HepG2 (cell line): ENCODE results near the gene FGF21. TPM values are rescaled to one million over a fixed set of nuclear protein-coding genes. Genes with fewer than 3 reads are reported as not detected.

Source experiments
- EEA1 ChIP-seq: sonication (generic); formaldehyde crosslinking; IDR thresholded peaks from 2 replicates; pipeline ENCODE4 v1.5.1; 2020; ENCODE audit warnings: mild to moderate bottlenecking, missing genetic modification reagents, borderline replicate concordance
- HNRNPL ChIP-seq: fragments of 200-400 bp; formaldehyde crosslinking; IDR thresholded peaks from 2 replicates; pipeline ENCODE4 v1.6.1; 2017; ENCODE audit warnings: mild to moderate bottlenecking, low read depth, low read length
- KAT7 ChIP-seq: IDR thresholded peaks from 2 replicates; pipeline ENCODE4 v1.6.1; 2018; ENCODE audit warnings: borderline replicate concordance, missing compliant biosample characterization
- LBX2 ChIP-seq: sonication (generic); formaldehyde crosslinking; IDR thresholded peaks from 2 replicates; pipeline ENCODE4 v1.5.0; 2020; ENCODE audit warnings: missing genetic modification reagents, mild to moderate bottlenecking, borderline replicate concordance
- MYC ChIP-seq: sonication (generic); formaldehyde crosslinking; IDR thresholded peaks from 2 replicates; pipeline ENCODE4 v1.9.0; 2021; ENCODE audit warnings: missing genetic modification reagents, borderline replicate concordance
- PLRG1 ChIP-seq: fragments of 450-650 bp; conservative IDR thresholded peaks from 2 replicates; pipeline ENCODE4 v1.6.1; 2016
- RARG ChIP-seq: sonication (generic); formaldehyde crosslinking; IDR thresholded peaks from 2 replicates; pipeline ENCODE4 v1.4.0; 2020; ENCODE audit warnings: low read depth, mild to moderate bottlenecking, missing genetic modification reagents
- RCOR2 ChIP-seq: IDR thresholded peaks from 2 replicates; pipeline ENCODE4 v1.6.1; 2016; ENCODE audit warnings: missing biosample characterization, missing genetic modification reagents
- SOX6 ChIP-seq, 2 experiments: fragments of 450-650 bp in 1 of 2; sonication (generic) in 1 of 2; formaldehyde crosslinking in 1 of 2; IDR thresholded peaks; 2 replicates each; pipeline versions ENCODE4 v1.4.0 to v1.6.1; 2017 to 2020; ENCODE audit warnings: antibody characterized with exemption in 1 of 2, mild to moderate bottlenecking in 1 of 2, missing genetic modification reagents in 1 of 2
- TARDBP ChIP-seq: sonication (generic); formaldehyde crosslinking; IDR thresholded peaks from 2 replicates; pipeline ENCODE4 v1.8.0; 2022; ENCODE audit warnings: mild to moderate bottlenecking, missing genetic modification reagents
- THAP11 ChIP-seq: IDR thresholded peaks from 2 replicates; pipeline ENCODE4 v1.6.1; 2016; ENCODE audit warnings: missing biosample characterization, missing genetic modification reagents
- WIZ ChIP-seq: sonication (generic); formaldehyde crosslinking; IDR thresholded peaks from 2 replicates; pipeline ENCODE4 v1.5.1; 2020; ENCODE audit warnings: mild to moderate bottlenecking, missing genetic modification reagents
- ZBTB7A ChIP-seq: sonication (generic); formaldehyde crosslinking; IDR thresholded peaks from 2 replicates; pipeline ENCODE4 v1.8.0; 2022; ENCODE audit warnings: mild to moderate bottlenecking, missing genetic modification reagents
- ZNF362 ChIP-seq: sonication (generic); formaldehyde crosslinking; IDR thresholded peaks from 2 replicates; pipeline ENCODE4 v1.4.0; 2020; ENCODE audit warnings: missing genetic modification reagents, mild to moderate bottlenecking, borderline replicate concordance
- ZNF501 ChIP-seq: sonication (generic); formaldehyde crosslinking; IDR thresholded peaks from 2 replicates; pipeline ENCODE4 v1.5.1; 2020; ENCODE audit warnings: mild to moderate bottlenecking, moderate library complexity, missing genetic modification reagents
- ZNF703 ChIP-seq: sonication (generic); formaldehyde crosslinking; IDR thresholded peaks from 2 replicates; pipeline ENCODE4 v1.5.1; 2020; ENCODE audit warnings: missing genetic modification reagents, mild to moderate bottlenecking, moderate library complexity, borderline replicate concordance
- polyA plus RNA-seq, 8 experiments: library from polyadenylated mRNA; depleted of rRNA in 3 of 8; stranded (reverse) in 7 of 8; unstranded in 1 of 8; fragments of >200 nt; fragmentation: Illumina TruSeq in 4 of 8; extraction: Trizol in 4 of 8; gene quantifications; 2 replicates each; pipeline versions ENCODE4 v1.2.1 to v1.2.3, GENCODE V29; 2011 to 2016; ENCODE audit warnings: low read depth in 4 of 8, missing spikeins in 1 of 8, mixed read lengths in 1 of 8; ENCODE audit not compliant: insufficient read depth in 1 of 8
- total RNA-seq, 5 experiments: library from RNA; depleted of rRNA; stranded (reverse); fragments of >200 nt; fragmentation: Illumina TruSeq; extraction: Trizol; gene quantifications; 2 replicates each; pipeline ENCODE4 v1.2.3, GENCODE V29; 2016; ENCODE audit warnings: low read depth in 1 of 5
- TF ChIP-seq, protein P1 (sequence below): sonication (generic); formaldehyde crosslinking; IDR thresholded peaks from 2 replicates; pipeline ENCODE4 v1.5.1; 2020; ENCODE audit warnings: mild to moderate bottlenecking, missing genetic modification reagents
- TF ChIP-seq, protein P2 (sequence below): sonication (generic); formaldehyde crosslinking; IDR thresholded peaks from 2 replicates; pipeline ENCODE4 v1.9.0; 2021; ENCODE audit warnings: mild to moderate bottlenecking, missing genetic modification reagents

FGF21 gene
- total and polyA plus RNA-seq, 2 of the 13 experiments (the other 11 are each of a cell fraction or from before 2014, with no cell fraction given) = 0.17 TPM; not detected in 1

DNA sequence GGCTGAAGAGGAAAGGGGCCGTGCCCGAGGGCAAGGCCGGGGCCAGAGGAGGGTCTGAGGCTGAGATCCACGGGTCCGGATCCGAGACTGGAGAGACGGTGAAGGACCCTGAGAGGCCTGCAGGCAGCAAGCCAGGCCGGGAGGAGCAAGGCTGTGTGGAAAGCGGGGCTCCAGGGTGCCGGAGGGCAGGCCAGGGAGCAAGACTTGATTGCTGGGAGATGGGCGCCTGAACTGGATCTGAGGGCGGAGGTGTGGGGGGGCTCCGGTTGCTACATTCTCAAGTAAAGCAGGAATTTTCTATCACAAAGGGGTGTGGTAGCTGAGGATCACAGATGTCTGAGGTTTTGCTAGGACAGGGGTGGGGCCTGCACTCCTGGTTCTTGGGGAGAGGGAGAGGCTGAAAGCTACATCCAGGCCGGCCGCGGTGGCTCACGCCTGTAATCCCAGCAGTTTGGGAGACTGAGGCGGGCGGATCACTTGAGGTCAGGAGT is 39.6 kb upstream of the FGF21 start (continued):
- TF ChIP-seq TARDBP (CRISPR knock-in tag) (0 out of 2 replicates have a peak, but pooled peaks have one; percentile 29), HNRNPL (no peak), WIZ (CRISPR knock-in tag) (peak; percentile 37; the same call in 1 of the 2 replicates), ZNF362 (CRISPR knock-in tag) (0 out of 2 replicates have a peak, but pooled peaks have one; percentile 21), ZNF501 (CRISPR knock-in tag) (no peak), LBX2 (no peak), RARG (CRISPR knock-in tag) (no peak), MYC (CRISPR knock-in tag) (peak; percentile 21; the same call in 1 of the 2 replicates), ZBTB7A (CRISPR knock-in tag) (0 out of 2 replicates have a peak, but pooled peaks have one; percentile 18), SOX6 (IDR thresholded peaks at IDR 0.05) (no peak), SOX6 (CRISPR knock-in tag; IDR thresholded peaks at IDR 0.05) (no peak), EEA1 (CRISPR knock-in tag) (0 out of 2 replicates have a peak, but pooled peaks have one; percentile 24), PLRG1 (no peak), RCOR2 (CRISPR knock-in tag) (no peak), THAP11 (CRISPR knock-in tag) (peak; percentile 14; the same call in 1 of the 2 replicates), ZNF703 (CRISPR knock-in tag) (no peak), KAT7 (CRISPR knock-in tag) (no peak)
- TF ChIP-seq, protein P1, sequence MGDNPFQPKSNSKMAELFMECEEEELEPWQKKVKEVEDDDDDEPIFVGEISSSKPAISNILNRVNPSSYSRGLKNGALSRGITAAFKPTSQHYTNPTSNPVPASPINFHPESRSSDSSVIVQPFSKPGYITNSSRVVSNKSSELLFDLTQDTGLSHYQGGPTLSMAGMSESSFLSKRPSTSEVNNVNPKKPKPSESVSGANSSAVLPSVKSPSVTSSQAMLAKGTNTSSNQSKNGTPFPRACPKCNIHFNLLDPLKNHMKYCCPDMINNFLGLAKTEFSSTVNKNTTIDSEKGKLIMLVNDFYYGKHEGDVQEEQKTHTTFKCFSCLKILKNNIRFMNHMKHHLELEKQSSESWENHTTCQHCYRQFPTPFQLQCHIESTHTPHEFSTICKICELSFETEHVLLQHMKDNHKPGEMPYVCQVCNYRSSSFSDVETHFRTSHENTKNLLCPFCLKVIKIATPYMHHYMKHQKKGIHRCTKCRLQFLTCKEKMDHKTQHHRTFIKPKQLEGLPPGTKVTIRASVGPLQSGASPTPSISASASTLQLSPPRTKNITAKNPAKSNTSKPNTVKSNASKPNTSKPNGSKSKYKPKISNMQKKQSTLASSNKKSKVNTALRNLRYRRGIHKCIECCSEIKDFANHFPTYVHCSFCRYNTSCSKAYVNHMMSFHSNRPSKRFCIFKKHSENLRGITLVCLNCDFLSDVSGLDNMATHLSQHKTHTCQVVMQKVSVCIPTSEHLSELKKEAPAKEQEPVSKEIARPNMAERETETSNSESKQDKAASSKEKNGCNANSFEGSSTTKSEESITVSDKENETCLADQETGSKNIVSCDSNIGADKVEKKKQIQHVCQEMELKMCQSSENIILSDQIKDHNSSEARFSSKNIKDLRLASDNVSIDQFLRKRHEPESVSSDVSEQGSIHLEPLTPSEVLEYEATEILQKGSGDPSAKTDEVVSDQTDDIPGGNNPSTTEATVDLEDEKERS (CRISPR knock-in tag) = no peak
- TF ChIP-seq, protein P2, sequence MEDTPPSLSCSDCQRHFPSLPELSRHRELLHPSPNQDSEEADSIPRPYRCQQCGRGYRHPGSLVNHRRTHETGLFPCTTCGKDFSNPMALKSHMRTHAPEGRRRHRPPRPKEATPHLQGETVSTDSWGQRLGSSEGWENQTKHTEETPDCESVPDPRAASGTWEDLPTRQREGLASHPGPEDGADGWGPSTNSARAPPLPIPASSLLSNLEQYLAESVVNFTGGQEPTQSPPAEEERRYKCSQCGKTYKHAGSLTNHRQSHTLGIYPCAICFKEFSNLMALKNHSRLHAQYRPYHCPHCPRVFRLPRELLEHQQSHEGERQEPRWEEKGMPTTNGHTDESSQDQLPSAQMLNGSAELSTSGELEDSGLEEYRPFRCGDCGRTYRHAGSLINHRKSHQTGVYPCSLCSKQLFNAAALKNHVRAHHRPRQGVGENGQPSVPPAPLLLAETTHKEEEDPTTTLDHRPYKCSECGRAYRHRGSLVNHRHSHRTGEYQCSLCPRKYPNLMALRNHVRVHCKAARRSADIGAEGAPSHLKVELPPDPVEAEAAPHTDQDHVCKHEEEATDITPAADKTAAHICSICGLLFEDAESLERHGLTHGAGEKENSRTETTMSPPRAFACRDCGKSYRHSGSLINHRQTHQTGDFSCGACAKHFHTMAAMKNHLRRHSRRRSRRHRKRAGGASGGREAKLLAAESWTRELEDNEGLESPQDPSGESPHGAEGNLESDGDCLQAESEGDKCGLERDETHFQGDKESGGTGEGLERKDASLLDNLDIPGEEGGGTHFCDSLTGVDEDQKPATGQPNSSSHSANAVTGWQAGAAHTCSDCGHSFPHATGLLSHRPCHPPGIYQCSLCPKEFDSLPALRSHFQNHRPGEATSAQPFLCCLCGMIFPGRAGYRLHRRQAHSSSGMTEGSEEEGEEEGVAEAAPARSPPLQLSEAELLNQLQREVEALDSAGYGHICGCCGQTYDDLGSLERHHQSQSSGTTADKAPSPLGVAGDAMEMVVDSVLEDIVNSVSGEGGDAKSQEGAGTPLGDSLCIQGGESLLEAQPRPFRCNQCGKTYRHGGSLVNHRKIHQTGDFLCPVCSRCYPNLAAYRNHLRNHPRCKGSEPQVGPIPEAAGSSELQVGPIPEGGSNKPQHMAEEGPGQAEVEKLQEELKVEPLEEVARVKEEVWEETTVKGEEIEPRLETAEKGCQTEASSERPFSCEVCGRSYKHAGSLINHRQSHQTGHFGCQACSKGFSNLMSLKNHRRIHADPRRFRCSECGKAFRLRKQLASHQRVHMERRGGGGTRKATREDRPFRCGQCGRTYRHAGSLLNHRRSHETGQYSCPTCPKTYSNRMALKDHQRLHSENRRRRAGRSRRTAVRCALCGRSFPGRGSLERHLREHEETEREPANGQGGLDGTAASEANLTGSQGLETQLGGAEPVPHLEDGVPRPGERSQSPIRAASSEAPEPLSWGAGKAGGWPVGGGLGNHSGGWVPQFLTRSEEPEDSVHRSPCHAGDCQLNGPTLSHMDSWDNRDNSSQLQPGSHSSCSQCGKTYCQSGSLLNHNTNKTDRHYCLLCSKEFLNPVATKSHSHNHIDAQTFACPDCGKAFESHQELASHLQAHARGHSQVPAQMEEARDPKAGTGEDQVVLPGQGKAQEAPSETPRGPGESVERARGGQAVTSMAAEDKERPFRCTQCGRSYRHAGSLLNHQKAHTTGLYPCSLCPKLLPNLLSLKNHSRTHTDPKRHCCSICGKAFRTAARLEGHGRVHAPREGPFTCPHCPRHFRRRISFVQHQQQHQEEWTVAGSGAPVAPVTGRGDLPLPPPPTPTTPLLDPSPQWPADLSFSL (CRISPR knock-in tag) = no peak
